Thoracic aorta (tissue), 2 donors: Measurements from ENCODE around the gene VTN. TPM values are rescaled to one million over a fixed set of nuclear protein-coding genes. Genes with fewer than 3 reads are reported as not detected.

Experiments
- ATAC-seq: fragments of 150-250 bp; one replicate; pipeline ENCODE4 v1.8.0; 2017; ENCODE audit warnings: low read depth; ENCODE audit not compliant: insufficient number of reproducible peaks, low FRiP score
- DNase-seq: peaks from one replicate; pipeline ENCODE4 v3.0.0-alpha.2; 2020; ENCODE audit warnings: low spot score
- H3K27ac ChIP-seq, 2 donors: fragments of 200-600 bp; sonication (generic); 1 replicate in 1 of 2; 2 replicates in 1 of 2; pipeline ENCODE4 v1.5.1; 2016; ENCODE audit warnings: mild to moderate bottlenecking in 2 of 2, moderate library complexity in 2 of 2
- H3K27me3 ChIP-seq: fragments of 200-600 bp; sonication (generic); replicated peaks from 2 replicates; pipeline ENCODE4 v1.6.0; 2016; ENCODE audit warnings: mild to moderate bottlenecking; ENCODE audit not compliant: insufficient read depth
- H3K36me3 ChIP-seq: fragments of 200-600 bp; sonication (generic); one replicate; pipeline ENCODE4 v1.5.1; 2016
- H3K4me1 ChIP-seq, 2 donors: fragments of 200-600 bp; sonication (generic); 1 replicate in 1 of 2; 2 replicates in 1 of 2; pipeline versions ENCODE4 v1.5.1 to v1.6.0; 2016; ENCODE audit warnings: low read depth in 2 of 2, mild to moderate bottlenecking in 1 of 2; ENCODE audit not compliant: control insufficient read depth in 1 of 2
- H3K4me3 ChIP-seq: fragments of 200-600 bp; sonication (generic); 2 replicates; pipeline ENCODE4 v1.5.1; 2016; ENCODE audit warnings: mild to moderate bottlenecking
- H3K9me3 ChIP-seq: fragments of 200-600 bp; sonication (generic); 2 replicates; pipeline ENCODE4 v1.5.1; 2016
- CTCF ChIP-seq: fragments of 200-600 bp; sonication (generic); IDR thresholded peaks from one replicate; pipeline ENCODE4 v1.5.1; 2019; ENCODE audit warnings: antibody characterized with exemption
- total RNA-seq, 2 donors: library from RNA; depleted of rRNA; stranded (reverse); fragments of >200 nt; gene quantifications; one replicate each; pipeline versions ENCODE4 v1.1.0 to v1.2.3, GENCODE V29; 2016

The VTN gene
- total RNA-seq, 2 donors from 2014 or later, result 1.1 to 3.1 TPM

GRCh38 chr17:28364665-28365363, 5.3 kb downstream of the VTN start, which contains the start of gene SEBOX:
Gene SEBOX (minus strand): TSS chr17:28365199. CDS start chr17:28365151, 48 bp downstream.
- H3K9me3 ChIP-seq, result no peaks in the 10 kb centered on the region
- ATAC-seq (no peak), DNase-seq (no peak)
- no peak within 1 kb of the TSS for H3K27ac ChIP-seq
- H3K36me3 ChIP-seq, result peaks cover 44% of the 10 kb centered on the region
- H3K4me3 ChIP-seq, result no peak within 1 kb of the TSS
- H3K4me1 ChIP-seq, result no peaks in the 10 kb centered on the region
- no peaks in the 10 kb centered on the region for H3K27me3 ChIP-seq
- TF ChIP-seq CTCF, result no peak

GRCh38 chr17:28363776-28364650, 6.1 kb downstream of the VTN start:
- ATAC-seq, result no peak

GRCh38 chr17:28363186-28363585, 6.9 kb downstream of the VTN start:
- Histone ChIP-seq H3K9me3 (no peaks in the 10 kb centered on the region), H3K36me3 (peaks cover 52% of the 10 kb centered on the region), H3K27me3 (no peaks in the 10 kb centered on the region), H3K4me3 (no peak overlapping the region), H3K4me1 (peaks cover 3 to 4% of the 10 kb centered on the region in 2 donors), H3K27ac (no peak overlapping the region)
- DNase-seq, result no peak
- no peak for ATAC-seq
- TF ChIP-seq CTCF, result no peak

More at GRCh38 chr17:28363776-28364650, 6.1 kb downstream of the VTN start:
- H3K4me3 ChIP-seq, result no peak overlapping the region
- no peak for TF ChIP-seq CTCF
- no peaks in the 10 kb centered on the region for H3K4me1 ChIP-seq
- no peaks in the 10 kb centered on the region for H3K9me3 ChIP-seq
- peaks cover 52% of the 10 kb centered on the region for H3K36me3 ChIP-seq
- no peak for DNase-seq
- no peak overlapping the region for H3K27ac ChIP-seq
- no peaks in the 10 kb centered on the region for H3K27me3 ChIP-seq

- ATAC-seq (peak; percentile 25), DNase-seq (no peak)
- Histone ChIP-seq H3K27ac (peak overlapping the region; percentile 78 to 91), H3K4me3 (peak overlapping the region; percentile 98), H3K4me1 (peaks cover 12 to 21% of the 10 kb centered on the region in 2 donors), H3K9me3 (no peaks in the 10 kb centered on the region), H3K27me3 (no peaks in the 10 kb centered on the region), H3K36me3 (peaks cover 58% of the 10 kb centered on the region)
- TF ChIP-seq CTCF, result no peak
Observed at GRCh38 chr17:28357901-28358197, 12.3 kb downstream of the VTN start.
